Left lobe of liver (tissue), 2 donors: Measurements from ENCODE around the gene TERT. TPM values are rescaled to one million over a fixed set of nuclear protein-coding genes. Genes with fewer than 3 reads are reported as not detected.
A peak's percentile ranks its signal among the peaks of the same experiment; 100 is the strongest.

ENCODE experiments used
- ATAC-seq: fragments of 200-7000 bp; cut with Tn5 transposase; one replicate; pipeline ENCODE4 v1.9.1; 2020; ENCODE audit warnings: mild to moderate bottlenecking, moderate library complexity
- DNase-seq: peaks from one replicate; pipeline ENCODE4 v3.0.0-alpha.2; 2020; ENCODE audit warnings: low spot score
- total RNA-seq: library from RNA; stranded (reverse); gene quantifications from one replicate; pipeline ENCODE4 v1.2.1, GENCODE V29; 2021
- donor health status: DM: no; HTN: no; CAD: no; lungs with moderate emphysema.
- donor health status: DM: no; HTN: yes; CAD: no.

Gene TERT
- total RNA-seq, 1 donor from 2014 or later = 0.10 TPM

DNA sequence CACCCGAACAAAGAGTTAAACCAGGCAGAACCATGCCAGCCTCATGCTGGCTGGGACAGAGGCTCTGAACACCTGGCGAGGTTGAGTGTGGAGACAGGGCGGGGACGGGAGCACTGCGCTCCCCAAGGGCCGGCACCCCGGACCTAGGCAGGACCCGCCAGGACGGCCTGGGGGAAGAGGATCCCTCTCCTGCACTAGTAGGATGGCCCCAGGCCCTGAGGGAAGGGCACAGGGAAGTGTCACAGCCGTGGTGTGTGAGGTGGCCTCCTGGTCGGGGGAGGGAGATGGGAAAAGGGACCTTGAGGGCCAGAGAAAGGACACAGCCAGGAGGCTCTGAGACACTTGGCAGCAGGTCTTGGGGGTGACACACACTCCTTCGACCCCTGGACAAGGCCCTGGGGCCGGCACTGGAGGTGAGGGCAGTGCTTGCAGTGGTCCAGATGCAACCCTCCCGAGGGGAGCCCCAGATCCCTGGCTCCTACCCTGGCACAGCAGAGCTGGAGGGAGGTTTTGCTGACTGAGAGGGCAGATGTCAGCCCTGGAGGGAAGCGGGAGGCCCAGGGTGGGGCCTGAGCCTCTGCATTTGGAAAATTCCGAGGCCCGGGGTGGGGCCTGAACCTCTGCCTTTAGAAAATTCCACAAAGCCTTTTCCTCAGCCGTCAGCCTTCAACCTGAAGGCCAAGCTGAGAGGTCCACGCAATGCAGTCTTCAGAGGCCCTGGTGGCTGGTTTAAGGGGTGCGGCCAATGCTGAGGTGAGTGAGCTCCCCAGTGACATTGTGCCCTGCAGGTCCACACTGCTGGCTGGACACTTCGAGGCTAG lies 24.8 kb upstream of the TERT start:
- no peak for ATAC-seq
- peak; percentile 35 for DNase-seq

- DNase-seq (peak; percentile 40), ATAC-seq (no peak)
These were observed 23.9 kb upstream of the TERT start for GRCh38 chr5:1318659-1319251.

DNA sequence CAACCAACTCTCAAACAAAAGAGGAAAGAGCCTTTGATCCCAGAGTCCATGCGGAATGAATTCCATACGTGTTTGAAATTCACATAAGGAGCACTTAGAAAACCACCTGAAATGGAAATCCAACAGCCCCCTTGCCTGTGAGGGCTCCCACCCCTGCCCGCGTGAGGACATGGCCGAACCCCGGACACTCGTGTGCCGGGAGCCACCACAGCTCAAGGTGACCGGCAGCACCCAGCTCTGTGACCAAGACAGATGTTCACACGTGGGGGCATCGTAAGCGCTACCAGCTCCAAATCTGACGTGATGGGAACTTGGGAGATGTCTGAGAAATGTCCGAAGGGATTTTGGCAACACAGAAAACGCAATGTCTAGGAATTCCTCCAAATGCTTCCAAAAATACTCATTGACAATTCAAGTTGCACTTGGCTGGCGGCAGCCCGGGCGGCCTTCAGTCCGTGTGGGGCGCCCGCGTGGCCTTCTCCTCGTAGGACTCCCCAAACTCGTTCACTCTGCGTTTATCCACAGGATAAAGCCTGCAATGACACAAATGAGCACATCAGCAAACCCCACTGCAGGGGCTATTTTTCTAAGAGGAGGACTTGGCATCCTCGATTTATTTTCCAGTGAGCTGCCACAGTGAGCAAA lies 23.2 kb upstream of the TERT start:
- DNase-seq (peak; percentile 35), ATAC-seq (no peak)

- DNase-seq (peak; percentile 12), ATAC-seq (no peak)
These were observed 21.9 kb upstream of the TERT start for GRCh38 chr5:1316588-1317340.

DNA sequence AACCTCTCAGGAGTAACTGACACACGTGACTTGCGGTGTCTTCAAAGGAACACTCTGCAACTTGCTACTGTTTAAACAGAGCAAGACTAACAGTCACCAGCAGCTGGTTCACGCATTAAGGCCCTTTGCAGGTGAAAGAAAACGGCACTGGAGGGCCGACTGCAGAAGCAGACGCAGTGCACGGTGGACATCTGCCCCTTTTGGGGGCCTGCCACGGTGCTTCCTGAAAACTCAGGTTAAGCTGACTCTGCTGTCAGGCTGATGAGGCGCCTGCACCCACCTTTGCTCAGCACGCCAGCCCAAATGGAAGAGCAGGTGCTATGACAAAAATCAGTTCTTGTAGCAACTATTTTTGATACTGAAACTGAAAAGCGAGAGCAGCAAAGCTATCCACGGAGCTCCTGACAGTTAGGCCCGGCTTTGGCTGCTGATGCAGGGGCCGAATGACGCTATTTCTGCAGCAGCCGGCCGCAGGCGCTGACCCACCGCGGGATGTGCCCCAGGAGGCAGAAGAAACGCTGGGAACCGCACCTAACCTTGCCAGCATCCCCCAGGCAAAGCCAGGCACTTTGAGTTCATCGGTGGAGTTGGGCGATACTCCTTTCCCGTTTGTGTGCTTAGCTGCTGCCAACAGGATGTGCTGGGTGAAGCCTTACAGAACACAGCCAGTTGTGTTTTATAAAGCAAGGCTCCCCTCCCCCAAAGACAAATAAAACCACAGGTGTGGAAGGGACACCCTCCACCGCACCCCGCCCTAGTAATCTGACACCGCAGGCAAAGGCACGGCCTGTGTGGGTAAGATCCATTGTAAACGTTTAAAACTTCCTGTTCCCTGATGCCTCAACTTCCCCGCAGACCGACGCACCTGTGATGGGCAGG lies 21.1 kb upstream of the TERT start:
- ATAC-seq = peak; percentile 90
- peak; percentile 78 for DNase-seq

DNA sequence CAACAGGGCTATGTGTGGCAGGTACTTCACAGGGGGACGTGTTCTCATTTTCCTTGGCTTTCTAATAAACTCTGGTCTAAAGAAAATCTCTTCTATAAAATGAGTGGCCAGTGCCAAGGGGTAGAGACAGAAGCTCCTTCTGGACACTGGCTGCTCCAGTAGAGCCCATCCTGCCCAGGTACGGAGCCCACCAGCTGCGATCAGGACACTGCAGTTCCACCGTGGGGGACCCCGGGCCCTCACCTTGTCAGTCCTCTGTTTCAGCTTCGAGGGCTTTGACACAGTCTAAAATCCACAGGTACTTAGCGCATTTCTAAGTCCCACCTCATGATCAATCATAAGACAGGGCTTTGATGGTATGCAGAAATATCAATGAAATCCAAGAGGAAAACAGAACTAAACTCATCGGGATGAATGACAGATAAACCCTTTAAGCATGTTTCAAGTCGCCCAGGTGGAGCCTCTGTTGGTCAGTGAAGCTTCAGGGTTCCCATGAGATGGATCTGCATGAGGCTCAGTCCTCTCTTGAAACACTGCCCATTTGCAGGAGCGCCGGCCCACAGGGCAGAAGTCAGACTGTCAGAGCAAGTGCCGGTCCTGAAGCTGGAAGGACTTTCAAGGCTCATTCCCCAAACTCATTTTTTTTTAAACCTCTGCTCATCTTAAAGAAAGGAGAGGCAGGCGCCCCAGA lies 20.3 kb upstream of the TERT start:
- ATAC-seq = peak; percentile 52

DNA sequence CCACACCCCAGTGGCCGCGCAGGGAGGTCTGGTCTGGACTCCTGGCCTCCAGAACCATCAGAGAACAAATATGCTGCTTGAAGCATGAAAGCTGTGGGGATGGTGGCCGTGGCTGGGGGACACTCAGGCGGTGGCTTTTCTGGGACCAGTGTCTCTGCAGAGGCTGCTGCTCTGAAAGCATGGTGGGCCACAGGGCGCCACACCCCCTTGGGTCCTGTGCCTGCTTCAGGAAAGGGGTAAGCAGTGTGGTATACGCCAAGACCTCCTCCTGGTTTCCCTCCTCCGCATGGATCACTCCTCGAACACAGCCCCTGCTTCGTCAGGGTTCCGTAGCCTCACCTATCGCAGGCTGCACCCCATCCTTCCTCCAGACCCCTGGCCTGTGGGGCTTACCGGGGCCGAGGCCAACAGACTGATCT lies 19.7 kb upstream of the TERT start:
- peak; percentile 36 for DNase-seq
- no peak for ATAC-seq

More for the DNA sequence above, 20.3 kb upstream of the TERT start:
- DNase-seq = peak; percentile 37

DNA sequence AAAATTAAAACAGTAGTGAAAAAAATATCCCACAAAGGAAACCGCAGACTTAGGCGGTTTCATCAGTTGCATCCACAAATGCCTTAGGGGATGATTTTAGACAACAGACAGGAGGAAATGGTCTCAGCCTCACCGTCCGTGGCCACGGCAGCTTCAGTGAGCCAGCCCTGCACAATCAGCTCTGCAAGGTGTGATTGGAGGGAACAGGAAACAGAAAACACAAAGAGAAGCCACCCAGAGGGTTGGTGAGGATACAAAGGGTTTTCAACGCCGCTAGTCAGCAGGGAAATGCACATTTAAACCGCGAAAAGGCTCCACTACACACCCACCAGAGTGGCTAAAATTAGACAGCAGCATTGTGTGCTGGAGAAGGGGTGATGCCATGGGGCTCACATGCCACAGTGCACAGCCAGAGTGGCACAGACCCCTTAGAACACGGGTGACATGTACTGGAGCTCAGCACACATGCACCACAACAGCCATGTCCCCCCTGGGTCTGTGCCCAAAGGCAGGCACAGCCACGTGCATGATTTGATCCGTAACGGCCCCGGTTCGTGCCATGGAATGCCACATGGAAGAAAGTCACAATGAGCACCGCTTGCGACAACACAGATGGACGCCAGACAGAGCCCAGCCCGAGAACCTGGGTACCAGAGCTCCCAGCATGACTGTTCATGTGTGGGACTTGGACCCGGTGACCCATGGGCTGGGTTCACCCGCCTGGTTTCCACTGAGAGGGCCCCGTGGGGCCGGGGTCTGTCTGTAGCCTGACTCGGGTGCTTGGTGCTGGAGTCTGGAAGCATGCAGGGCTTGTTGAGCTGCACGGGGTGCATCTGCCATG lies 18.3 kb upstream of the TERT start:
- peak; percentile 41 for DNase-seq

DNA sequence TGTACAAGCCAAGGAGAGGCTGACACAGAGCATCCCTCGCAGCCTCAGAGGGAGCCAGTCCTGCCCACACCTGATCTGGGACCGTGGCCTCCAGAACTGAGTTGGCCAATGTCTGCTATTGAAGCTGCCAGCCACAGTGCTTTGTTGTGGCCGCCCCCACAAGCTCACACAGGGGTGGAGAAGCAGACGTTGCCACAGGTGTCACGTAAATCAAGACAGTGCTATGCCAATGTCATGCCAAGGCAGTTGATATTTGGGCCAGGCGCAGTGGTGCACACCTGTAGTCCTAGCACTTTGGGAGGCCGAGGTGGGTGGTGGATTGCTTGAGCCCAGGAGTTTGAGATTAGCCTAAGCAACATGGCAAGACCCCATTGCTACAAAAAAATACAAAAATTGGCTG lies 17.3 kb upstream of the TERT start:
- ATAC-seq (no peak), DNase-seq (peak; percentile 21)

More for the DNA sequence above, 18.3 kb upstream of the TERT start:
- ATAC-seq = no peak

GRCh38 chr5:1311439-1312055 lies 16.7 kb upstream of the TERT start:
- peak; percentile 35 for DNase-seq
- no peak for ATAC-seq

DNA sequence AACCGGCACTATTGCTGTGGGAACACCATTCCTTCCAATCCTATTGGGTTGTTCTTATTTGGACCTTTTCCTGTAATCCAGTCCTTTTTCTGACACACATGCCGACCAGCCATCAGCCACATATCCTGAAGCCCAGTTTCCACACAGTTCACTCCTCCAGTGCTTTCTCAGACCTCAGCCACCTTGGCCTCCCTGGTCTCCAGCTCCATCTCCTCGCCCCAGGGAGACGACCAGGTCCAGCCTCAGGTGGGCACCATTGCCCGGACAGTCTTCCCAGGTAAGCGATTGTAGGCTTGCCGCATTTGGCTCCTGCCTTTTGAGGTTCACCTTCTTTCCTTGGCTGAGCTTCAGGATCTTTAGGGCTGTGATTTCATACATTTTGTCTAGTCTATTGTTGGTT lies 15.2 kb upstream of the TERT start:
- DNase-seq = peak; percentile 19
- no peak for ATAC-seq

DNA sequence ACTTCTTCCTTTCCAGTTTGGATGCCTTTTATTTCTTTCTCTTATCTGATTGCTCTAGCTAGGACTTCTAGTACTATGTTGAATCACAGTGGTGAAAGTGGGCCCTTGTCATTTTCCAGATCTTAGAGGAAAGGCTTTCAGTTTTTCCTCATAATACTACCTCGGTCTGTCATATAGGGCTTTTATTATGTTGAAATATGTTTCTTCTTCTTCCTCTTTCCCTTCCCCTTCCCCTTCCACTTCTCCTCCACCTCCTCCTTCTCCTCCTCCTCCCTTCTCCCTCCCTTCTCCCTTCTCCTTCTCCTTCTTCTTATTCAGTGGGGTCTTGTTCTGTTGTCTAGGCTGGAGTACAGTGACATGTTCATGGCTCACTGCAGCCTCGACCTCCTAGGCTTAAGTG lies 9.2 kb upstream of the TERT start:
- ATAC-seq (no peak), DNase-seq (no peak)

GRCh38 chr5:1302258-1302657 lies 7.4 kb upstream of the TERT start:
- DNase-seq (no peak), ATAC-seq (no peak)

DNA sequence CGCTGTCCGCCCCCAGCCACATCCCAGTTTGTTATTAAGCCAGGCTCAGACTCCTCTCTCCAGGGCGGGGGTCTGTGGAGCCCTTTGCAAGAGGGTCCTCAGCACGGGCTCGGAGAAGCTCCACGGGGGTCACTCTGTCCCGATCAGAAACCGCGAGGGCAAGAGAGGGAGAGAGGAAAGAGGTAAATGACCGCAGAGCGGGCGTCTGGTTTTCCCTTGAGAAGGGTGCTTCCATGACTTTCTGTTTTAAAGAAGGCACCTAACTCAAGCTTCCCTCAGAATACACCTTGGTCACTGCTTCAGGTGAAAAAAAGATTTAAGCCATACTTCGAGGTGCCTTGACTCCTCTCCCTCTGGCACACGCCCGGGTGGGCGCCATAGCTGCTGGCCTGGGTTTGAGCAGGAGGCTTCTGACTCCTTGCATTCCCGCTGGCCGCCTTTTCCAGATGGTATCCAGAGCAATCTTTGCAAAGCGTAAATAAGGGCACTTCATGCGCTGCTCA lies 5.8 kb upstream of the TERT start:
- no peak for ATAC-seq
- peak; percentile 40 for DNase-seq

GRCh38 chr5:1299961-1300360 lies 5.1 kb upstream of the TERT start:
- ATAC-seq = no peak
- no peak for DNase-seq

GRCh38 chr5:1299511-1299850 lies 4.6 kb upstream of the TERT start:
- no peak for ATAC-seq
- DNase-seq = no peak

- DNase-seq (peak; percentile 35), ATAC-seq (no peak)
These were observed 4.0 kb upstream of the TERT start for GRCh38 chr5:1298723-1299510.
